Mucosa of gallbladder (tissue), 1 donor: ENCODE measurements around the gene ZNF860. TPM values are rescaled to one million over a fixed set of nuclear protein-coding genes. Genes with fewer than 3 reads are reported as not detected.
"Not testable (repeated sequence)": the region's sequence is repeated elsewhere in the genome, so short reads cannot be mapped to it uniquely, and the experiment has no call there.

ENCODE experiments used
- DNase-seq: peaks from one replicate; pipeline ENCODE4 v3.0.0-alpha.2; 2020; ENCODE audit warnings: low spot score
- total RNA-seq: library from RNA; stranded (reverse); gene quantifications from one replicate; pipeline ENCODE4 v1.2.1, GENCODE V29; 2021
- donor health status: DM: no; HTN: no; CAD: no.

The ZNF860 gene
- total RNA-seq, 1 donor from 2014 or later, result 1.8 TPM

DNA sequence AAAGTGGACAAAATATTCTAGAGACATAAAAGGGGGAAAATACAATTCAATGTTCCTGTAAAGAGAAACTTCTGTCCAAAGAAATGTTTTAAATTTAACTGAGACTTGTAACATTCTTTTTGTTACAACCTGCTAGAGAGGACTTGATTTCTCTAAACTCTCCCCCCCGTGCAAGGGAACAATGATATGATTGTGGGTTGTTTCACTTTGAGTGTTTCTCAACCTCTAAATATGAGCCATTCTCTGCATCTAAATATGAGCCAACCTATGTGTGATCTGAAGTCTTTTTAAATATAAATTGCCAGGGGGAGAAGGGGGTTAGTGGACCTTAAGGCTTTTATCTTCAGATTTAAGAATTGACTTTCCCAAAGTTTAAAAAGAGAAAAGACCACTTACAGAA lies 14.6 kb downstream of the ZNF860 start:
- DNase-seq, result no peak

DNA sequence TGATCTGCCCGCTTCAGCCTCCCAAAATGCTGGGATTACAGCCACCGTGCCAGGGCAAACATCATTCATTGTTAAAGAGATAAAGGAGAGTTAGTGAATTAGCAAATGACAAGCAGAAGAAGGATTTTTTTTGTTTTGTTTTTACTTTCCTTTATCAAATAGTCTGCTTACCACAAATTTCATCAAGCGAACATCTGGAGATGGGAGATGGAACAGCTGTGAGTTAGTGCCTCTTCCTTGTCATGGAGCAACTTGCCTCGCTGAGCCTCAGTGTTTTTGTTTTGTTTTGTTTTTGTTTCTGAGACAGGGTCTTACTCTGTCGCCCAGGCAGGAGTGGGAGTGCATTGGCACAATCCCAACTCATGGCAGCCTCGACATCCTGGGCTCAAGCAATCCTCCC lies 15.9 kb downstream of the ZNF860 start:
- no peak for DNase-seq

DNA sequence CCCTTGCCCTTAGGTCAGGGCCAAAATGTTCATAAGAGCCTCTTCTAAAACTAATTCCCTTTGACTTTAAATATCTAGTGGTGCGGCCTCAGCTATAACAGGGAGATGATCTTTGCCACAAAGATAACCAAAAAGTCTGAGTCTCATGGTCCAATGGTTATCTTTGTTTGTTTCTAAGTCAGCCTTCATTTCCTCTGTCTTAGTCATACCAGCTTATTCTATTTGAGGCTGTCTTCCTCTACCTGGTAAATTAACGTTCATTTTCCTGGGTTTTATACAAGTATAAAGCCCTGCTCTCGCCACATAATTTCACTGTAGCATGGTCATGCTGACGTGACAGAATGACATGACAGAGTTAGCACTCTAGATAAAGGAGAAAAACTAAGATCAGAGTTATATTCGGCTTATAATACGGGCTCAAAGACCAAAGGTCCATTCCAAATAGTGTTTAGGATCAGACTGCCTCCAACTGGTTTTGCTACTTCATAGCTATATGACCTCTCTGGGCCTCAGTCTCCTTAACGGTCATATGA lies 18.4 kb downstream of the ZNF860 start:
- DNase-seq, result no peak

DNA sequence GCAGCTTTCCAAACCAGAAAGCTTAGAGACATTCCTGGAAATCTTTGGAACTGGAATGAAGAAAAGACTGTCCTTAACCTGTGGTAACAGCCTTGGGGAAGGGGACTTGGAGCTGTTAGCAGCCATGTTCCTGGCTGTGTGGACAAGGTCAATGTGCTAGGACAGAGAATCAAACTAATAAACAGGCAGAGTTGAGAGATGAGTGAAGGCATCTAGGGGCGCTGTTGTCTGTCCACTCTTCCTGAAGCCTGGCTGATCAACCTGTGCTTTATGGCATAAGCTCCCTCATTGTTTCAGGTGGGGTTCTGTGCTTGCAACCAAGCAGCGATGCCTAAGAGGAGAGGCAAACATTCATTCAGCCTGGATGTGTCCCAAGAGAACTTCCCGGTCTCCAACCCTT lies 19.3 kb downstream of the ZNF860 start:
- no peak for DNase-seq

DNA sequence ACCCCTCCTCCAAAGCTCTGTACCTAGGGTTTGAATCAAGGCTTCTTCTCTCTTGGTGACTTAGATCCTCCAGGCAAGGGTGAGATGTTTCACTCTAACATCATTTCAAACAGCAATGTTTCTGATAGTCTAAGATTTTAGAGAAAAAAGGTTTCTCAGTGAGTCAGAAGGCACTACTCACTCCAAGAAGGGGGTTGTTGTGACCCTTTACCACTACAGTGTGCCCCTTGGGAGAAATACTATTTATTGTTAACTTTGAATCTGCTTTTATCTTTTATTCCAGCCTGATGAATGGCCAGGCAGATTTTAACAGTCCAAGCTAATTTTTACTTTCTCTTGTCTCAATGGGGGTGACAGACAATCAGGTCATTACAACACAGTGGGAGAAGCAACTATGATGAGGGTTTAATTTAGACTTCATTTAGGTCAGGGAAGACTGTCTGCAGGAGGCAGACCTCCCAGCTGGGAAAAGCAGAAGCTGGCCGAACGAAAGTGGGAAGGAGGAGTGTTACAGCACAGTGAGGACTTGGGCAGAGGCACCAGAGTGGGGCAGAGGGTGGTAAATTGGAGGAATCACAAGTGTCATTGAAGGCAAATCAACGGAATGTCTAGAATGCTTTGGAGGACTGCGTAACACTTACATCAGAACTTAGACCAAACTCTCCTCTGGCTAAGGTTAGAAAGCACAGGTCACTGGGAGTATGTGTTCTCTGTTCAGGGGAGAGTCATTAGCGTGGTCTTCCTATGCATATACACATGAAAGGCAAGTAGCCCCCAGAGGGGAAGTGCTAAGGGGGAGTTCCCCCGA lies 21.2 kb downstream of the ZNF860 start:
- DNase-seq, result no peak

DNA sequence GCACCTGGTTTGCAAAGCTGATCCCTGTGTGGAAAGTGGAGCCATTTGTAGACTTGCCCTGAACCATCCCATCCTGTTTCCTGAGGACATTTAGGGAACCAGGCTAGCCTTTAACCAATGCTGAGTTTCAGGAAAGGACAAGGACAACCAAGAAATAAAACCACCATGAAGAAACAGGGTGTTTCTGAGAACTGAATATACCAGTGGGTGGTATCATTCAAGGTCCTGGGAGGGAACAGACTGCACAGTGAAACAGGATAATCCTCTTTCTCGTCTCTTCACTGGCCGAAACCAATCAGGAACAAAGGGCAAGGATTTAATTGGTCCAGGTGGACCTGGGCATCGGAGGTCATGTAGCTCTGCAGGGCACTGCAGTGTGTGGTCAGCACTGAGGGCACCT lies 21.8 kb downstream of the ZNF860 start:
- no peak for DNase-seq

DNA sequence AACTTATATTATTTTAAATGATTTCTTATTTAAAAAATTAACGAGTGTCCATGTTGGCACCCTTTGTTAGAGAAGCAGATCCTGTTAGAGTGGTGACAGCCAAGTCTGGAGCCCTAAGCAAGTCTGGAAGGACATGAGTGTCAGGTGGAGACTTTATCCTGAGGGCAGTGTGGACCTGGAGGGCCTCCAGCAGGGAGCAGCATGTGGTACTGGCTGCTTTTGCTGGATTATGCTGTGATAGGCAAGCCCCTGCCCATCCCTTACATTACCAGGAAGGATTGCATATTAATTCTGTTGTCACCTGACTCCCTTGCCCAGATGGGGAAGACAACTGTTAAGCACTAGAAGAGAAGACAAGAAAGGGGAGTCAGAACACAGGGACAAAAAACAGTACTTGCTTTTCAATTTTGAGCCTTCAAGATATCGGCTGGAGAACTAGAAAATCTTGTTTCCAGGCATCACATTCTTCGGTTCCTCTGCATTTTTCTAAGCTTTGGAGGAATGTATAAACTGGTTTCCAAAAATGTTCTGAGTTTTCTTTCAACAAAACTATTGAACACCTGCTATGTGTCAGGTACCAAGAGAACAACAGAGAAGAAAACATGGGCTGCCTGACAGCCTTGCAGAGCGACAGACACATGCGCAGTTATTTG lies 22.7 kb downstream of the ZNF860 start:
- no peak for DNase-seq

DNA sequence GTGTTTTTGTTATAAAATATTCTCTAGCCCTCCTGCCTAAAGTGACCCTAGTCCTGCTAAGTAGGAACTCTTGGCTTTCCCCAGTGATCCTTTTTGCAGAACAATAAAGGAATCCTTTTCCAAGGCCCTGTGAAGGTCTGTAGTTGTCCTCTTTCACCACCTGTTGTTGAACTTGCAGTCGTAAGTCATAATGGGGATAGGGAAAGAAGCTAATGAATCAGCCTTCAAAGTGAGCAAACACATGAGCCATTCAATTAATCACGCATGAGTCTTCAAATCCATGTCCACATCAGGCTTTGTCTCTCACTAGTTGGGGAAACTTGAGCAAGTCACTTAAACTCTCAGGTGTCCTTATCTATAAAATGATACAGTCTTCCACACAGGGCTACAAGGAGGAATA lies 27.6 kb downstream of the ZNF860 start:
- no peak for DNase-seq

DNA sequence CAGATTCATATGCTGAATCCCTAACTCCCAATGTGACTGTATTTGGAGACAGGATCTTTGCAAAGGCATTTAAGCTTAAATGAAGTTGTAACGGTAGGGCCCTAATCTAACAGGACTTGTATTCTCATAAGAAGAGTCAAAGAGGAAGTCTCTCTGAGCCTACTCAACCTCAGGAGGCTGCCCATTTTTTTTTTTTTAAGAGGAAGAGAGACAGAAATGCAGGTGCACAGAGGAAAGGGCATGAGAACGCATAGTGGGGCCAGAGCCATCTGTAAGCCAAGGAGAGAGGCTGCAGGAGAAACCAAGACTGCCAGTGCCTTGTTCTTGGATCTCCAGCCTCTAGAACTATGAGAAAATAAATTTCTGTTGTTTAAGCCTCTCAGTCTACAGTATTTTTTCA lies 28.4 kb downstream of the ZNF860 start:
- DNase-seq, result no peak

DNA sequence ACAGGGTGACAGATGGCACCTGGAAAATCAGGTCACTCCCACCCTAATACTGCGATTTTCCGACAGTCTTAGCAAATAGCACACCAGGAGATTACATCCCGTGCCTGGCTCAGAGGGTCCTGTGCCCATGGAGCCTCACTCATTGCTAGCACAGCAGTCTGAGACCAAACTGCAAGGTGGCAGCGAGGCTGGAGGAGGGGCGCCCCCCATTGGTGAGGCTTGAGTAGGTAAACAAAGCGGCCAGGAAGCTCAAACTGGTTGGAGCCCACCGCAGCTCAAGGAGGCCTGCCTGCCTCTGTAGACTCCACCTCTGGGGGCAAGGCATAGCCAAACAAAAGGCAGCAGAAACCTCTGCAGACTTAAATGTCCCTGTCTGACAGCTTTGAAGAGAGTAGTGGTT lies 29.1 kb downstream of the ZNF860 start:
- DNase-seq, result not testable (repeated sequence)

DNA sequence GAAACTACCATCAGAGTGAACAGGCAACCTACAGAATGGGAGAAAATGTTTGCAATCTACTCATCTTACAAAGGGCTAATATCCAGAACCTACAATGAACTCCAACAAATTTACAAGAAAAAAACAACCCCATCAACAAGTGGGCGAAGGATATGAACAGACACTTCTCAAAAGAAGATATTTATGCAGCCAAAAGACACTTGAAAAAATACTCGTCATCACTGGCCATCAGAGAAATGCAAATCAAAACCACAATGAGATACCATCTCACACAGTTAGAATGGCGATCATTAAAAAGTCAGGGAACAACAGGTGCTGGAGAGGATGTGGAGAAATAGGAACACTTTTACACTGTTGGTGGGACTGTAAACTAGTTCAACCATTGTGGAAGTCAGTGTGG lies 34.1 kb downstream of the ZNF860 start:
- DNase-seq, result not testable (repeated sequence)

DNA sequence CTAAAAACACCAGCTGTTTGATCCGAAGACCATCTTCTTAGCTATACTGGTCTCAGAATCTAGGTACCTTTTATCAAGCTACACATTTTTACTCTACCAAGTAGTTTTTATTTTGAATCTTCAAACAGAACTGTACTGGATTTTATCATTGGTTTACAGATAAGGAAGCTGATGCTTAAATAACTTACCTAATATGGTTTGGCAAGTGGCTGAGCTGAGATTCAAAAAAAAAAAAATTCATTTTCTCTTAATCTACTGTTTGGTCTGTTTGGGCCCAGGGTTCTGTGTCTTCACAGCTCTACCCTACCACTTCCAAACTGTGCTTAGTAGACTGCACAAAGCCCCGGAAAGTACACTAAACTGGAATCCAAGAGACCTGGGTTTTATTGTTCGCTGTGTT lies 35.7 kb downstream of the ZNF860 start:
- DNase-seq, result no peak

DNA sequence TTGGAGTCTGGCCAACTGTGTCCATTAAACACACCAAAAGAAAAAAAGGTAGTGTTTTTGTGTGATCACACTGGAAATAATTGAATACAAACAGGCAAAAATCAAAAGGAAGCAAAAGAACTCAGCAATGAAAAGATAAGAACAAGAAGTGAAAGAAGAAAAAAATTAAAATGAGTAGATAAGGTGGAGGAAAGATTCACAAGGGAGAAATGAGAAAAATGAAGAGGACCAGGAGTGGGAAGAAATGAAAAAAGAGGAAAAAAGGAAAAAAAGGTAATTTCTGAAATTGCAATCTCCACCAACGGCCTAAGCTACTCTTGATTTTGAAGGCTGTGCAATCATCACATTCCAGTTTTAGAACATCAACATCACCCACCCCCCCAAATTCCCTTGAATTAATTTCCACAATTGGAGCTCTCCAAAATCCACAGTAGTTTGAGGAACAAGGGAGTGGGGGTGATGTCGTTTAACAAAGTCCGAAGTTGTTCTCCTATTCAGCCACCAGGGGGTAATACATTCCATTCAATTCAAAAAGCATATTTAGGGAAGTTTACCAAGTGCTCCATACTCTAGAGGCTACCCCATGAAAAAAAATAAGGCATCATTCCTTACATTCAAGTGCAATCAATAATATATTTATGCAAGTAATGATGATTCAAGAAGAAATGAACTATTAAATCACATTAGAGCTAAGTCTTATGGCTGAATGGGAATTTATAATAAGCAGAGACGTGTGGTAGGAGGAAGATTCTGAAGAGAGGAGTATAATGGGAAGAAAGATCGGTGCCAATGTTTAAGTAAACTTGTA lies 37.4 kb downstream of the ZNF860 start:
- DNase-seq, result no peak

DNA sequence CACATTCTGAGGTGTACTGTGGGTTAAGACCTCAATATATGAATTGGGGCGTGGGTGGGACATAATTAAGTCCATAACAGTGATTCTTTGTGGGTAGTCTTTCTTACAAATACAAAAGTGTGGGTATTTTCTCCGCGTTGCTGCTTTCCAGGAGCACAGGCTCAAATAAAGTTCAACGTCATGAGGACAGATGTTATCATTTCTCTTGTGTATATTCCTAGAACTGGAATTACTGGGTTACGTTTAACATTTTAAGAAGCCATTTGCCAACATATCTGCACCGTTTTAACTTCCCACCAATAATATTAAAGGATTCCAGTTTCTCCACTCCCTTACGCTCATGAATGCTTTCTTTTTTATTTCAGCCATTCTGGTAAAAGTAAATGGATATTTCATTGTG lies 39.6 kb downstream of the ZNF860 start:
- DNase-seq, result no peak

DNA sequence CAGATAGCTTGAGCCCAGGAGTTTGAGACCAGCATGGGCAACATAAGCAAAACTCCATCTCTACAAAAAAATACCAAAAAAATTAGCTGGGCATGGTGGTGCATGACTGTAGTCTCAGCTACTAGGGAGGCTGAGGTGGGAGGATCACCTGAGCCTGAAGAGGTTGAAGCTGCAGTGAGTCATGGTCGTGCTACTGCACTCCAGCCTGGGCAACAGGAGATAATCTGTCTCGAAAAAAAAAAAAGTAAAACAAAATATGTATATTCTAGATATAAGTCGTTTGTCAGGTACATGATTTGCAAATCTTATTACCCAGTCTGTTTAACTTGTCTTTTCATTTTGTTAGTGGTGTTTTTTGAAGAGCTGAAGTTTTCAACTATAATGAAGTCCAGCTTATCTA lies 40.2 kb downstream of the ZNF860 start:
- DNase-seq, result no peak

DNA sequence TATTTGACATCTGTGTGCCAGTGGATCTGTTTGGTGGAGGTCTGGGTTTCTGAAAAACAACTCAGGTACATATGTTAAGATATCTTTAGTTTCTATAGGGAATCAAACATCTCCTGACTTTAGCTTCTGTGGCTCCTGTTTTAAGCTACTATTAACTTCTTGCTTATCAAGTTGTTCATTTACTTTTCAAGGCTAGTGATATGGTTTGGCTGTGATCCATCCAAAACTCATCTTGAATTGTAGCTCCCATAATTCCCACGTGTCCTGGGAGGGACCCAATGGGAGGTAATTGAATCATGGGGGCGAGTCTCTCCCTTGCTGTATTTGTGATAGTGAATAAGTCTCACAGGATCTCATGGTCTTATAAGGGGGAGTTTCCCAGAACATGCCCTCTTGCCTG lies 41.4 kb downstream of the ZNF860 start:
- DNase-seq, result no peak

DNA sequence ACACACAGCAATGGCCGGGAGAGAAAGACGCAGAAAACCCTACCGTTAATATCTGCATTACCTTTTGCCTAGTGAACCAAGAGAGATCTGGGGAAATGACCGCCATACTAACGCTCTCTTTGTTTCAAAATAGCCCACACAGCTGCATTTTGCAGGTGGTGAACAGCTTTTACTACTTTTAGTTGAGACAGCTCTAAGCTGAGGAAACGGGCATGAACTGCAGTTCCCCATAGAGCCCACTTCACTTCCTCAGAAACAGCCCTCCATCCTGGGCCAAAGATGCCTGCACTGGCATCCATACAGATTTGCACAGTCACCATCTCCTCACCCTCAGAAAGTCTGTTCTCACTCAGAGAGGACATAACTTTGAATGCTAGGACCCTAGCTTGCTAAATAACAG lies 45.0 kb downstream of the ZNF860 start:
- DNase-seq, result no peak

DNA sequence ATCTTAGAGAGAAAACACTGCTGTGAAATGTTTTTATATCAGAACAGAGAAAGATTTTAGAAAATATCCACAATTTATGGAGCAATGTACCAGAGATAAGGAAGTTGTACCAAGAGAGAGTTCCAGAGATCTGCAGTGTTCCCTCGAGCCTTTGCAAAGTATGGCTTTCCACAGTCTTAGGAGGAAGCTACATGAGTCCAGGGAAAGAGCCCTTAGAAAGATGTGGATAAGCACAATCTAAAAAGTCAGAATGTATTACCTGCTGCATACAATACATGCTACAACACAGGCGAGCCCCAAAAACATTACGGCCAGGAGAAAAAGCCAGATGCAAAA lies 56.4 kb downstream of the ZNF860 start:
- DNase-seq, result no peak

DNA sequence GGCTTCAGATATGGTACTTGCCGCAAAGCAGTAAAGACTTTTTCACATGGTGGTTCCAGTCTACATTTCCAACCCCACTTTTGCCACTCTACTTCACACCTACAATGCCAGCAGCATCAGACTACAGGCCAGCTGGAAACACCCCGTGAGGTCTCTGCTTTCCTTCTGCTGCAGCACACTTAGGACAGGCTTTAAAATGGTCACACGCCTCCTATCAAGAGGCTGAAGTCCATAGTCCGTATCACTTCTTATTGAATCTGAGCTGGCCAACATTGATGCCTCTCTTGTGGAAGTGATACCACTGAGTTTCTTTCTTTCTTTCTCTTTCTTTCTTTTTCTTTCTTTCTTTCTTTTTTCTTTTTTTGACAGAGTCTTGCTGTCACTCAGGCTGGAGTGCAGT lies 59.8 kb downstream of the ZNF860 start:
- DNase-seq, result no peak
